Activated CD4-positive, CD25-positive, alpha-beta regulatory T cell treated with anti-CD3 and anti-CD28 coated beads, Interleukin-2, amount 50 U/mL, for 16 hours (primary cell): ENCODE data around the gene UBE2E1.
"Not testable (repeated sequence)": the region's sequence is repeated elsewhere in the genome, so short reads cannot be mapped to it uniquely, and the experiment has no call there.

Experiments
- DNase-seq: peaks from one replicate; pipeline ENCODE4 v3.0.0-alpha.2; 2020; ENCODE audit warnings: low read depth, low spot score

Gene UBE2E1

DNA sequence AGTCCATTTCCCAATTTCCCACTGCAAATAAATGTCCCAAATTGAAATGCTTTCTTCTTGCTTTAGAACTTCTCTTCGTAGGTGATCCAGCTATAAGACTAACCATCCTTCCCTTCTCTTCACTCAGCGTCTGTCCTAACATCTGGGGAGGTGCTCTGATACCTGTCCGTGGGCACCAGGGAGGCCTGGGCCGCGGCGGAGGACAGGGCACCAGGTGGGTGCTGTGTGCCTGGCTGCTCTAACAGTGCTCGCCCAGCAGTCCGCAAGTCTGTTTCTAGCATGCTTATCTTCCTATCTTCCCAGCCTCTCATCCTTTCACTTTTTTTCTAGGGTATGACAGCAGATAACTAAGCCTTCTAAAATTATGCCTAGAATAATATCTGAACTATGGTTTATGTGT is 73.7 kb downstream of the UBE2E1 start:
- no peak for DNase-seq

DNA sequence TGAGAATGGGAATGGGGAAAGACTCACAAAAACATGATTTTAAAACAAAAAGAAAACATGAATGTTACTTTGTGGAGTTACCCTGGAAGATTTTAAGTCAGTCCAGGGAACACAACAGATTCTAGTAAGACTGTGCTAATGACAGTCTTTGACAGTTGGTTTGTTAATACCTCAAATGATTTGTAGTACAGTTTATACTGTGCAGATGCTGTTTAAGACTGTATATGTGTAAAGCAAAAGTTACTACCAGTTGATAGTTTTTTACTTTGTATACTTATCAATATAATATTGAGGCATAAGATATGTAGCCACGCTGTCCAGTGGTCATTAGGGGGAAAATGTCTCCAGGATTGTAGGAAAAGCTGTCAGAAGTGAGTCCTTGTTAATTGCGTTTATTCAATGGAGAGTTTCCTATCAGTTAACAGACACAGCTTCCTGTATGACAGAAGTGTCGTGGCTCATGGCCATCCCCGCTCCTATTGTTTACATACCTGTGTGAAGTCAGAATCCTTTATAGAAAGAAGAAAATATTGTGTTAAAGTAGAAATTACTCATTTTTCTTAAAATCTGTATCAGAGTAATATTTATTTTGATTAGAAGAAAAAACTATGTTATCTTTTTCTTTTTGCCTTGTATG is 75.1 kb downstream of the UBE2E1 start:
- DNase-seq = no peak

DNA sequence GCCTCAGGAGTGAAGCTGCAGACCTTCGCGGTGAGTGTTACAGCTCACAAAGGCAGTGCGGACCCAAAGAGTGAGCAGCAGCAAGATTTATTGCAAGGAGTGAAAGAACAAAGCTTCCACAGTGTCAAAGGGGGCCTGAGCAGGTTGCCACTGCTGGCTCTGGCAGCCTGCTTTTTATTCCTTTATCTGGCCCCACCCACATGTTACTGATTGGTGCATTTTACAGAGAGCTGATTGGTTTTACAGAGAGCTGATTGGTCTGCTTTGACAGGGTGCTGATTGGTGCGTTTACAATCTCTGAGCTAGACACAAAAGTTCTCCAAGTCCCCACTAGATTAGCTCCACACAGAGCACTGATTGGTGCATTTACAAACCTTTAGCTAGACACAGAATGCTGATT is 76.2 kb downstream of the UBE2E1 start:
- not testable (repeated sequence) for DNase-seq

DNA sequence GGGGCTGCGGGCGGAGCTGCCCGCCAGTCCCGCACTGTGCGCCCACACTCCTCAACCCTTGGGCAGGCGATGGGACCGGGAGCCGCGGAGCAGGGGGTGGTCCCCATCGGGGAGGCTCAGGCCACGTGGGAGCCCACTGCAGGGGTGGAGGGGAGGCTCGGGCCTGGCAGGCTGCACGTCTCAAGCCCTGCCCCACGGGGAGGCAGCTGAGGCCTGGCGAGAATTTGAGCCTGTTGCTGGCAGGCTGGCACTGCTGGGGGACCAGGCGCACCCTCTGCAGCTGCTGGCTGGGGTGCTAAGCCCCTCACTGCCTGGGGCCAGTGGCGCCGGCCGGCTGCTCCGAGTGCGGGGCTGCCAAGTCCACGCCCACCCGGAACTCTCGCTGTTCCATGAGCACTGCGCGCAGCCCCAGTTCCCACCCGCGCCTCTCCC is 76.7 kb downstream of the UBE2E1 start:
- no peak for DNase-seq

DNA sequence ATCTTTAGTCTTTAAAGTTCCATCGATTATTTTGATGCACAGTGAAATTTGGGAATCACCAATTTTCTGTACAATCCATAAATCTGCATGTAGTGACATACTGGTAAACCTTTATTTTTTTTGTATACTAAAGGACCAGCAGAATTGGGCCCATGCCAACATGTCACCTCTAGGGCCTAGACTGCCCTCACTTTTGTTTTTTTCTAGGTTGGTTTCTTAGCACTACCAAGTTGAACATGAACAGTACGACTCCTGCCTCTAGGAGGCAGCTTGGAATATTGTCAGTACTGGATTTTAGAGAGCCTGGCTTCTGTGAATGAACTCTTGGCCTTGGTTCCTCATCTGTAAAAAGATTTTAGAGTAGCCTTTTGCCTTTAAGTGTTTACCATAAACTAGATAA is 78.7 kb downstream of the UBE2E1 start:
- no peak for DNase-seq

DNA sequence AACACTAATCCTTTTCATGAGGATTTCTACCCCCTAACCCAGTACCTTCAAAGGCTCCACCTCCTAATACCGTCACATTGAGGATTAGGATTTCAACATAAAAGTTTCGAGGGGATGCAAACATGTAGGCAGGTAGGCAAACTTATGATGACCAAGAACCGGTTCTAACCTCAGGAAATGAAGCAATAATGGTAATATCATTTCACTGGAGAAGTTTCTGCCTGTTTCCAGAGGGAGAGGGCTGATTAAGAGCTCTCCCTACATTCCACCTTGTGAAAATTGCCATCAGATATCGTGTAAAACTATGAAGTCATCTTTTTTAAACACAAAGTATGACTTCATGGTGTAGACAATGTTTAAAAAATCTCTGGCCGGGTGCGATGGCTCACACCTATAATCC is 79.5 kb downstream of the UBE2E1 start:
- no peak for DNase-seq

DNA sequence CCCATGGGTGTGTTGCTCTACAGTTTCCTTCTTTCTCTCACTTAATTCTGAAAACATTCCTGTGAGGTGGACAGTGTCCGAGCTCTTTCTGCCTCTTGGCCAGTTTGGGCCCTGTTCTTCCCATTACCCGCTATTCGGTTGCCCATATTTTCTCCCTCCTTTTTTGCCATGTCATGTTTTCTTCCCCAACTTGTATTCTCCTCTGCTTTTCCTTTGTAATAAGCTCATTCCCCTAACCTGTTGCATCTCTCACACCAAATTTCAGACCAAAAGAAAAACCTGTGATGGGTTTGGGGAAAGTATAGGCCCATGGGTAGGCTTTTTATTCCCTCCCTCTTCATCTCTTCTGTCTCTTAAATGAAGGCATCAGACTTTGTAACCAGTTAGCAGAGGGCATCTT is 80.6 kb downstream of the UBE2E1 start:
- no peak for DNase-seq

DNA sequence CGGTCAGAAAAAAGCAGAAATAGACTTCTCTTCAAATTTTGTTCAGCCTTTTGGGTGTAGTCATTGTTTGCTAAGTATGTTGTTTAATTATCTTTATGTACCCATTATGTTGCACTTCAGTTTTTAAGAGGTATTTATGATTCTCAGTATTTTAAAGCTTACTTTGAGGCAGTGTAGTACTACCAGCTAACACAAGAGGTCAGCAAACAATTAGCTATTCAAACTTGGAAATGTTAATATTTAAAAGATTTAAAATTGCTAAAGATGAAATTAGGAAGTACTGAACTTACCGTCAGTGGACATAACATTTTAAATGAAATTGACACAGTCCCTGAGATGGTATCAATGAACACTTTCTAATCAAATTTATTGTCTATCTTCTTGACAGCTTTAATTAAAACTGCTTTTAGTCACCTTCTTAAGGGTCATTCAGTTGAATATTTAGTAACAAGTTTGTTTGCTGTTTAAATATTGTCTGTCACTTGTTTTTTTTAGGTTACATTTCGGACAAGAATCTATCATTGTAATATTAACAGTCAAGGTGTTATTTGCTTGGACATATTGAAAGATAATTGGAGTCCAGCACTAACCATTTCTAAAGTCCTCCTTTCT is 83.0 kb downstream of the UBE2E1 start:
- DNase-seq = no peak

DNA sequence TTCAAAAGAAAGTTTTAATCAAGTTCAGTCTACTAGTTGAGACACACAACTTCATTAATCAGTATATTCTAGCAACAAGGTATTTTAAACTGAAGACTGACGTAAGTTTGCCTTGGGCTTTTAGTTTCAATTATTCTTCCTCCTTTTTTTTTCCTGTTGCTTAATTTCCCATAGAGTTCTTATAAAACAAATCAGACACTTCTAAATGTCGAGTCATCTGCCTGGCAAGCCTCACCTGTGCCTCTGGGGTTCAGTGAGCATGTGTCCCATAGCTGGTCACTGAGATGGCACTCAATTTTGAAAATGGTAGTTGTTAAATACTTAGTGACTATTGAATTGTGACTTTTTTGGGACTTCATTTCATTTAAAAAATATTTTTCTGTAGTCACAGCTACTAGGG is 83.6 kb downstream of the UBE2E1 start:
- DNase-seq = no peak

DNA sequence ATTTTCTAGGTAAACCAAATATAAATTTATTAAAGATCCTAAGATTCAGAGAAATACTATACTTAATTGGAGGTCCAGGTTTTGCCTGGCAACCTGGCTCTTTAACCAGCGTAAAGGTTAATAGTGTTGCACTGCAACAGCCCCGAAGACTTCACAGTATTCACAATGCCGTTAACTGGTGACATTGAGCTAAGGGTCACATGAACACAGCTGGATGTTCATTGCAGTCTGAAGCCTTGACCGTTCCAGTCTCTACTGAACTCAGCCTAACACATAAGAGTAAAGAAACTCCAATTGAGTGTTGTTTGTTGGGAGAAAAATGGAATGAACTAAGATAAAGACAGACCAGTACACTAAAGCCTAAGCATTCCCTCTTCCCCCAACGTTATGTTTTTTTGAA is 84.2 kb downstream of the UBE2E1 start:
- DNase-seq = no peak

DNA sequence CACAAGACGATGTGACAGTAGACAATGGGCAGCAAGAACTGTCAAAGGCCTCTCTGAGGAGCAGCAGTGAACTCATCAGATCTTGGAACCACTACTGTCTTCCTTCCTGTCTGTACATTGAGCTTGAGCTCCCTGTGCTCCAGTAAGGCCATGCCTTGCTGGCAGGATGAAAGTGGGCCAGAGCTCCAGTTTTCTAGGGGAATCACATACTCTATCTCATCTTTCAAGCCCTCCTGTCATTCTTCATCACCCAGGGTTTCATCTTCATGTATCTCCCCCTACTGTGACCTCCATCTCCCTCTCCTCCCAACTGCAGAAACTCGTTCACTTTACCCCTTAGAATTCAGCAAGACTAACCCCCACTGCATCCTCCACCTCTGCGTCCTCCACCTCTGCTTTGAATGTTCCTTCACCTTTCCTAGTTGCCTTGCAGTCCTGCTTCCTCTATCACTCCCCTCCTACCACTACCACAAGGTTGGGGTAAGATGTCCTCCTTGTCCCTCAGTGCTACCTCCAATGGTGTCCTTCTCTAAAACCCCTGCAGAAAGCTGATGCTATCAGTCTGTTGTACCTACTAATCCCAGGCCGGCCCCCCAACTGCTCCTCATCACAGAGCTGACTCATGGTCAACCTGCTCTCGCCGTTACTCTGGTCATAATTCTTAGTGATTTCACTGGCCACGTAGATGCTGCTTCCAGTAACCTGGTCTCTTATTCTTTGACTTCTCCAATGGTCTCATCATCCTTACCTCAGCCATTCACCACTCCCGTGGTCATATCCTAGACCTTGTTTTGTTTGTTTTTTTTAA is 88.7 kb downstream of the UBE2E1 start:
- DNase-seq = no peak

DNA sequence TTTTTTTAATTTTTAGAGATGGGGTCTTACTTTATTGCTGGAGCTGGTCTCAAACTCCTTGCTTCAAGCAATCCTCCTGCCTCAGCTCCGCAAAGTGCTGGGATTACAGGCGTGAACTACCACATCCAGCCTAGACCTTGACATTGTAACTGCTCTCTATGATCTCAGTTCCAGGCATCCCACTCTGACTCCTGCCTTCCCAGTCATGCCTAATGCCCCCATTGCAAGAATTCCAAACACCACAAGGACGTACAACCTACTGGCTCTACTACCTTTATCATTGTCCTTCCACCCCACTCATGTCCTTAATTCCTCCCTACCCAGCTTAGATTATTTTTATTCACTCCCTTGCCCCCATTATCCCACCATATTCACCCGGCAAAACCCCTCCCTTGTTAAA is 89.4 kb downstream of the UBE2E1 start:
- no peak for DNase-seq

DNA sequence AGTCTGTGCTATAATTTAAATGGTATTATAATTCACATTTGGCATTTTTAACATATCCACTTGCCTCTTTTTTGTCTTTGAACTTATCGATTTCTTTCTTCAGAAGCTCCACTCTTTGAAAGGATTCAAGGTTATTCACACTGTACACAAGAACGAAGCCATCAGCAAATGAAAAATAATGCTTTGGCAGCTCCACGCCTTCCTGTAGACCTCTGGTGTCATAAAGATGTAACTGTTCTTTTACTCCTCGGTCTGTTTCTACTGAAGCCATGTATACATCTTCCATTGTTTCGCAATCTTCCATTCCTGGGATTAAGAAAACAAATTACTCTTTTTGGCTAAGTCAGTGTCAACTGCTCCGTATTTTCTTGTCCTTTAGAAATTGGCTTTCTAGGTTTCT is 95.0 kb downstream of the UBE2E1 start:
- no peak for DNase-seq

DNA sequence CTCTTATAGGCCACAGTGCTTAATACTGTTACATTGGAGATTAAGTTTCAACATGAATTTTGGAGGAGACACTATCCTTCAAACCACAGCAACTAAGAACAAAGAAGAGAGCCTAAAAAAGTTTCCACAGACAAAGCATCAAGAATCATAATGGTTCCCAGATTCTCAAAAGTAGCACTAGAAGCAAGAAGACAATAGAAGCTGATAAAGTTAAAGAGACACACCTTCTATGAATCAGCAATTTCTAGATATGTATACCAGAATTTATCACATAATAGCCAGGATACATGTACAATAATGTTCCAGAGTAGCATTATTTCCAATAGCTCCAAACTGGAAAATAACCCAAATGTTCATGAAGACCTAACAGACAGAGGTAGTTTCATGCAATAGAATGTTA is 98.8 kb downstream of the UBE2E1 start:
- DNase-seq = no peak

DNA sequence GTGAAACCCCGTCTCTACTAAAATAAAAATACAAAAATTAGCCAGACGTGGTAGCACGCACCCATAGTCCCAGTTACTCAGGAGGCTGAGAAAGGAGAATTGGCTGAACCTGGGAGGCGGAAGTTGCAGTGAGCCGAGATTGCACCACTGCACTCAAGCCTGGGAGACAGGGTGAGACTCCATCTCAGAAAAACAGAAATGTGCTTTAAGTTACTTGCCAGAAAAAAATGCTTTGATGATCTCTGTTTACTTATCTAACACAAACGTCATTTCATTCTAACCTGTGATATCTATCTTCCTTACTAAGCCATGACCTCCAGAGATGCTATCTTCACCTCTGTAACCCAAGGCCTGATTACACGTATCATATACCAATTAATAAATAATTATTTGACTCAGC is 103.6 kb downstream of the UBE2E1 start:
- no peak for DNase-seq

DNA sequence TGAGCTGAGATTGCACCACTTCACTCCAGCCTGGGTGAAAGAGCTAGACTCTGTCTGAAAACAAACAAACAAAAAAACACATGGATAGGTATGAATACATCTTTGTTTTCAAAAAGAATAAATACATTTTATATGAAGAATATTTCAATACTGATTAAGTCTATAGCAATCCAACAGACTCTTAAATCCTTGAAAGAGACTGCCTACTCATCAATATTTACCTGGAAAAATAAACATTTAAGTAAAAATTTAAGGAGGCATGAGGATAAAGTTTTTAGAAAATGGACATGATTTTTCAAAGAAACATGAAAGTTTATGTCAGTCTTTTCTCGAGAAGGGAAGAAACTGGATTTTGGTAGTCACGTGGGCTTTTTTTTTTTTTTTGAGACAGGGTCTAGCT is 105.6 kb downstream of the UBE2E1 start:
- no peak for DNase-seq

DNA sequence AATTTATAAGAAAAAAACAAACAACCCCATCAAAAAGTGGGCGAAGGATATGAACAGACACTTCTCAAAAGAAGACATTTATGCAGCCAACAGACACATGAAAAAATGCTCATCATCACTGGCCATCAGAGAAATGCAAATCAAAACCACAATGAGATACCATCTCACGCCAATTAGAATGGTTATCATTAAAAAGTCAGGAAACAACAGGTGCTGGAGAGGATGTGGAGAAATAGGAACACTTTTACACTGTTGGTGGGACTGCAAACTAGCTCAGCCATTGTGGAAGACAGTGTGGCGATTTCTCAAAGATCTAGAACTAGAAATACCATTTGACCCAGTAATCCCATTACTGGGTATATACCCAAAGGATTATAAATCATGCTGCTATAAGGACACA is 106.6 kb downstream of the UBE2E1 start:
- DNase-seq = not testable (repeated sequence)

DNA sequence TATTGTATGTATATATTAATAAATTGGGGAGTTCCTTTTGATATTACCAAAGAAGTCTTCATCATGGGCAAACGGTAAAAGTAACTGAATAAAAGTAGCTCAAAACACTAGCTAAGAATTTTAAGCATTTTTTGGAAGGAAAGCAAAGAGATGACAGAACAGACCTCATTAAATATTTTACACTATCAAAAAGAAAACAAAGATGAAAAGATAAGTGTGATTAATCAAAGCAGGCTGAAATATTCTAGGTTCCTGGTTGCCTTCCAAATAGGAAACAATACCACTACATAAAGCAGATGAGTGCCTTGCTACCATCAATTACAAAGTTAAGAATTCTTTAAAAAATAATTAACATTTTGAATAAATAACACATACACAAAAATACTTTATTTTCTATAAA is 107.4 kb downstream of the UBE2E1 start:
- DNase-seq = no peak

DNA sequence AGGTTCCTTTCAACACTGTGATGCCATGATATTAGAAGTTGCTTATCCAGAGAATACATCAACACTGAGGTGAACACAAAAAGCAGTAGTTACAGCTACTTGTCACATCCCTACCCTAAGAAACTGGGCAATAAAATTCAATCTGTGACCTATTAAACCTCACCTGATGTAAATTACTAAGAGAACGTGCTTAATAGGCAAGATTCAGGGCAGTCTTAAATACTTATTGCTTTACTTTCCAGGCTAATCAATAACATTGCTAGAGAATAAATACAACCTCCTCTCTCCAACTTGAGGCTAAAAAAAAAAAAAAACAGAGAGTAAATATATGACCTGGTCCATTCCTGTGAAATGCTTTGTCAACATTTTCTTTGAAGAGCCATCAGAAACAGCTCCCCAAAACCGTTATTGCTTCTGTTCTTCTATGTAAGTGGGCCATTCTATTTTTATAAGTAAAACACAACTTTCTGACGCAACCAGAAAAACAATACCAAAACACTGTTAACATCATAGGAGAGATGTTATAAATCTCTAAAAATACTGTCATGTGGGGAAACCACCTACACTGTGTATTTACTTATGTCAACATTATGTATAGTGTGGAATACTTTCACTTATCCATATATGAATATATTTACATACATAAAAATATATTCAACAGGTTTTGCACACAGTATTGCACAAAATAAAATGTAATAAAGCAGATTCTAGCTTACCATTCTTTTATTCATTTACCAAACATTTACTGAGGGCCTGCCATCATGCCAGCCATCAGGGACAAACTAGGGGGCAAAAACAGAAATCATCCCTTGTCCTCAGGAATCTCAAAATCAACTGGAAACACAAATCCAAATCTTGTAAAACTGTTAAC is 108.4 kb downstream of the UBE2E1 start:
- no peak for DNase-seq

DNA sequence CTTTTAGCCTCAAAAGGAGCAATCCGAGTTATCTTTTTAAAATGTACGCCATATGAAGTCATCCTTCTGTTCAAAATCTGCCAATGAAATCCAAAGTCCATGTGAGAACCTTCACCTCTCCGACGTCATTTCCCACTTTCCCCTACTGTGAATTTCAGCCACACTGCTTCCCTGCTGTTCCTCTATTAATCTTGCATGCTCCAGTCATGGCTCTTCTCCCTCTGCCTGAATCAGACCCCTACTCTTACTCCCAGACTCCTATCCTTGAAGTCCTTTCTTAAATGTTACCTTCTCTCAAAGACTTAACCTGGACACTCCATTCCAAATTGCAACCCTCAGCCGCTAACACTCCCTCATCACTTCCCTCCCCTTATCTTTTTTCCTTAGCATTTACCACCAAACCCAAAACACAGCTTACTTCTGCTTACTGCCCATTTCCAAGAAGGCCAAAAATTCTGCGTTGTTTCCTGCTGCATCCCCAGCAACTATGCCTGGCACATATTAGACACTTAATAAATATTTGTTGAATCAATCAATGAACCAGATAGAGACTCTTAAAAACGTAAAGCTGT is 109.9 kb downstream of the UBE2E1 start:
- DNase-seq = no peak

DNA sequence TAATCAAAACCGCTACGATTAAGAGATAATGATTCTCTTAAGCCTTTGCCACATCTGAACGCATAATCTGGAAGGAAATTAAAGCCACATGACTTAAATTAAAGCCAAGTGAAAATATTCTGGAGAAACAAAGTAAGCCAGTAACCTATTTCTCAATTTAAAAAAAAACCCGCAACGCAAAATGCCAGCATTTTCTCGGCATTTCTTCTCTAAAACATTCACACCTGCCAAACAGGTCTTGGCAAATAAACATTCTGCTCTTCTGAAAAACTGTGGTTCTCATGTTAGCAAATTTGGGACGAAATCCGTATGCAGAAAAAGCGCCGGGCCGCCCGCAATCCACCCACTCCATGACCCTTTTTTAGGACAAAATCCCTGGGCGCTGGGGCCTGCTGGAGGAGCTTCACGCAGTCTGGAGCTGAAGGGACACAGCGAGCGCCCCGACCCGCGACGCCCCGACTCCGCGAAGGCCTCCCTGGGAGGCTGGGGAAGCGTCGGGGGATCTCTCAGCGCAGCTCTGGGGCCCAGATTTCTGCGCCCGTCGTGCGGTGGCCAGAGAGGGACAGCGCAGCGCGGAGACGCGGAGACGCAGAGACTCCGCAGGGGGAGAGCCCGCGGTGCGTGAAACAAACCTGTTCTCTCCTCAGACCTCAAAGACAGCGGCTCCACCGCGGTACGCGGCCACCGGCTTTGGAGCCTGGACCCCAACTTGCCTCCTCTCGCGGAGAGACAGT is 110.6 kb downstream of the UBE2E1 start:
- no peak for DNase-seq
